Measurements from ENCODE around the gene MAPK8.

MAPK8 gene

GRCh38 chr10:48478469-48478868, 172.0 kb downstream of the MAPK8 start:
- H3K27me3 ChIP-seq (ENCODE audit: insufficient read depth, insufficient read length) = no peaks in the 10 kb centered on the region
- no peaks in the 10 kb centered on the region for H3K9me3 ChIP-seq (ENCODE audit: insufficient read depth, low read length)
- no peak for TF ChIP-seq SUZ12 (IDR thresholded peaks at IDR 0.05; ENCODE audit: extremely low read depth, insufficient read depth, insufficient read length)
- TF ChIP-seq ZNF274 (IDR thresholded peaks at IDR 0.05; ENCODE audit: low read depth, low read length) = no peak
- no peak for TF ChIP-seq YY1 (IDR thresholded peaks at IDR 0.05; ENCODE audit: insufficient read depth, insufficient read length)
- no peak overlapping the region for H3K4me3 ChIP-seq (ENCODE audit: insufficient read length, low read depth)
- H3K36me3 ChIP-seq (ENCODE audit: insufficient read depth, insufficient read length, low read length) = no peaks in the 10 kb centered on the region
- H3K9ac ChIP-seq (ENCODE audit: insufficient read length, low read depth) = no peak overlapping the region
- peaks cover 2% of the 10 kb centered on the region for H3K4me1 ChIP-seq (ENCODE audit: insufficient read depth, insufficient read length)
- no peak for DNase-seq (ENCODE audit: low read depth, low spot score)

- no peak overlapping the region for H3K4me3 ChIP-seq (ENCODE audit: insufficient read length, low read depth)
- H3K4me1 ChIP-seq (ENCODE audit: insufficient read depth, insufficient read length) = peaks cover 2% of the 10 kb centered on the region
- no peak for DNase-seq (ENCODE audit: low read depth, low spot score)
- H3K9me3 ChIP-seq (ENCODE audit: insufficient read depth, low read length) = no peaks in the 10 kb centered on the region
- TF ChIP-seq ZNF274 (IDR thresholded peaks at IDR 0.05; ENCODE audit: low read depth, low read length) (no peak), YY1 (IDR thresholded peaks at IDR 0.05; ENCODE audit: insufficient read depth, insufficient read length) (no peak), SUZ12 (IDR thresholded peaks at IDR 0.05; ENCODE audit: extremely low read depth, insufficient read depth, insufficient read length) (no peak)
- no peaks in the 10 kb centered on the region for H3K27me3 ChIP-seq (ENCODE audit: insufficient read depth, insufficient read length)
- no peak overlapping the region for H3K9ac ChIP-seq (ENCODE audit: insufficient read length, low read depth)
- H3K36me3 ChIP-seq (ENCODE audit: insufficient read depth, insufficient read length, low read length) = no peaks in the 10 kb centered on the region
These were observed 172.7 kb downstream of the MAPK8 start for GRCh38 chr10:48478980-48479811.

GRCh38 chr10:48480397-48481374, 174.2 kb downstream of the MAPK8 start:
- no peak for TF ChIP-seq YY1 (IDR thresholded peaks at IDR 0.05; ENCODE audit: insufficient read depth, insufficient read length)
- no peak for TF ChIP-seq SUZ12 (IDR thresholded peaks at IDR 0.05; ENCODE audit: extremely low read depth, insufficient read depth, insufficient read length)
- TF ChIP-seq ZNF274 (IDR thresholded peaks at IDR 0.05; ENCODE audit: low read depth, low read length) = no peak
- peaks cover 2% of the 10 kb centered on the region for H3K4me1 ChIP-seq (ENCODE audit: insufficient read depth, insufficient read length)
- no peaks in the 10 kb centered on the region for H3K9me3 ChIP-seq (ENCODE audit: insufficient read depth, low read length)

GRCh38 chr10:48481385-48481784, 174.9 kb downstream of the MAPK8 start:
- no peaks in the 10 kb centered on the region for H3K36me3 ChIP-seq (ENCODE audit: insufficient read depth, insufficient read length, low read length)
- no peak for TF ChIP-seq ZNF274 (IDR thresholded peaks at IDR 0.05; ENCODE audit: low read depth, low read length)
- no peak for TF ChIP-seq YY1 (IDR thresholded peaks at IDR 0.05; ENCODE audit: insufficient read depth, insufficient read length)
- no peak for TF ChIP-seq SUZ12 (IDR thresholded peaks at IDR 0.05; ENCODE audit: extremely low read depth, insufficient read depth, insufficient read length)
- no peak for DNase-seq (ENCODE audit: low read depth, low spot score)
- H3K9ac ChIP-seq (ENCODE audit: insufficient read length, low read depth) = no peak overlapping the region
- no peaks in the 10 kb centered on the region for H3K27me3 ChIP-seq (ENCODE audit: insufficient read depth, insufficient read length)
- no peak overlapping the region for H3K4me3 ChIP-seq (ENCODE audit: insufficient read length, low read depth)
- H3K9me3 ChIP-seq (ENCODE audit: insufficient read depth, low read length) = no peaks in the 10 kb centered on the region
- H3K4me1 ChIP-seq (ENCODE audit: insufficient read depth, insufficient read length) = peaks cover under 1% of the 10 kb centered on the region

More at GRCh38 chr10:48480397-48481374, 174.2 kb downstream of the MAPK8 start:
- Histone ChIP-seq H3K27me3 (ENCODE audit: insufficient read depth, insufficient read length) (no peaks in the 10 kb centered on the region), H3K9ac (ENCODE audit: insufficient read length, low read depth) (peak overlapping the region; percentile 32), H3K36me3 (ENCODE audit: insufficient read depth, insufficient read length, low read length) (no peaks in the 10 kb centered on the region), H3K4me3 (ENCODE audit: insufficient read length, low read depth) (no peak overlapping the region)
- no peak for DNase-seq (ENCODE audit: low read depth, low spot score)

- Histone ChIP-seq H3K27me3 (ENCODE audit: insufficient read depth, insufficient read length) (no peaks in the 10 kb centered on the region), H3K9me3 (ENCODE audit: insufficient read depth, low read length) (no peaks in the 10 kb centered on the region), H3K36me3 (ENCODE audit: insufficient read depth, insufficient read length, low read length) (no peaks in the 10 kb centered on the region), H3K4me3 (ENCODE audit: insufficient read length, low read depth) (no peak overlapping the region), H3K4me1 (ENCODE audit: insufficient read depth, insufficient read length) (no peaks in the 10 kb centered on the region), H3K9ac (ENCODE audit: insufficient read length, low read depth) (no peak overlapping the region)
- no peak for TF ChIP-seq YY1 (IDR thresholded peaks at IDR 0.05; ENCODE audit: insufficient read depth, insufficient read length)
- no peak for TF ChIP-seq ZNF274 (IDR thresholded peaks at IDR 0.05; ENCODE audit: low read depth, low read length)
- TF ChIP-seq SUZ12 (IDR thresholded peaks at IDR 0.05; ENCODE audit: extremely low read depth, insufficient read depth, insufficient read length) = no peak
- DNase-seq (ENCODE audit: low read depth, low spot score) = no peak
These were observed 175.7 kb downstream of the MAPK8 start for GRCh38 chr10:48482207-48482606.

GRCh38 chr10:48484911-48485310, 178.4 kb downstream of the MAPK8 start:
- DNase-seq (ENCODE audit: low read depth, low spot score) = no peak
- TF ChIP-seq SUZ12 (IDR thresholded peaks at IDR 0.05; ENCODE audit: extremely low read depth, insufficient read depth, insufficient read length) (no peak), ZNF274 (IDR thresholded peaks at IDR 0.05; ENCODE audit: low read depth, low read length) (no peak), YY1 (IDR thresholded peaks at IDR 0.05; ENCODE audit: insufficient read depth, insufficient read length) (no peak)
- no peaks in the 10 kb centered on the region for H3K9me3 ChIP-seq (ENCODE audit: insufficient read depth, low read length)
- no peaks in the 10 kb centered on the region for H3K27me3 ChIP-seq (ENCODE audit: insufficient read depth, insufficient read length)
- H3K4me1 ChIP-seq (ENCODE audit: insufficient read depth, insufficient read length) = no peaks in the 10 kb centered on the region
- H3K36me3 ChIP-seq (ENCODE audit: insufficient read depth, insufficient read length, low read length) = no peaks in the 10 kb centered on the region
- no peak overlapping the region for H3K4me3 ChIP-seq (ENCODE audit: insufficient read length, low read depth)
- H3K9ac ChIP-seq (ENCODE audit: insufficient read length, low read depth) = no peak overlapping the region

- no peak overlapping the region for H3K4me3 ChIP-seq (ENCODE audit: insufficient read length, low read depth)
- no peak overlapping the region for H3K9ac ChIP-seq (ENCODE audit: insufficient read length, low read depth)
- no peaks in the 10 kb centered on the region for H3K9me3 ChIP-seq (ENCODE audit: insufficient read depth, low read length)
- H3K4me1 ChIP-seq (ENCODE audit: insufficient read depth, insufficient read length) = no peaks in the 10 kb centered on the region
- H3K36me3 ChIP-seq (ENCODE audit: insufficient read depth, insufficient read length, low read length) = no peaks in the 10 kb centered on the region
- DNase-seq (ENCODE audit: low read depth, low spot score) = no peak
- H3K27me3 ChIP-seq (ENCODE audit: insufficient read depth, insufficient read length) = no peaks in the 10 kb centered on the region
- TF ChIP-seq YY1 (IDR thresholded peaks at IDR 0.05; ENCODE audit: insufficient read depth, insufficient read length) = no peak
- no peak for TF ChIP-seq ZNF274 (IDR thresholded peaks at IDR 0.05; ENCODE audit: low read depth, low read length)
- TF ChIP-seq SUZ12 (IDR thresholded peaks at IDR 0.05; ENCODE audit: extremely low read depth, insufficient read depth, insufficient read length) = no peak
These were observed 179.2 kb downstream of the MAPK8 start for GRCh38 chr10:48485711-48486110.
